C4-2B (cell line): ENCODE data around the gene CACHD1.

Experiments
- H3K27ac ChIP-seq: fragments of 450-650 bp; 2 replicates; pipeline ENCODE4 v1.5.1; 2017
- ZFX ChIP-seq: fragments of 450-650 bp; IDR thresholded peaks from 2 replicates; pipeline ENCODE4 v1.6.1; 2017
- TF ChIP-seq, protein P1 (sequence below): fragments of 450-650 bp; conservative IDR thresholded peaks from 2 replicates; pipeline ENCODE4 v1.5.1; 2017; ENCODE audit warnings: mild to moderate bottlenecking

Gene CACHD1

DNA sequence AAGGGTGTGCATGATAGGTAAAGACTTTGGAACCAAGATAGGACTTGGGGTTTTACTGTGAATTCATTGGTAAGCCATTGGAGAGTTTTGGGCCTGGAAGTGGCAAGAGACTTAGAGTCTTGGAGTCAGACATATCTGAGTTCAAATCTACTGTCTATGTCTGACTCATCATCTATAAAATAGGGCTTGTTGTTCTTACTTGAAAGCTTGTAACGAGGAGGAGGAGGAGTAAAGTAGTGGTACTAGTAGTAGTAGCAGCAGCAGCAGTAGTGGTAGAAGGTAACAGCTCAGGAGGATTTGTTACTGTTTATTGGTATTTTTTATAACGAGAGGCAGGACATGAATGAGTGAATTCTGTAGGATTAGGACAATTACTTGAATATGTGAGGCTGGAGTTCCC is 62.7 kb downstream of the CACHD1 start:
- no peak for TF ChIP-seq ZFX
- TF ChIP-seq, protein P1, sequence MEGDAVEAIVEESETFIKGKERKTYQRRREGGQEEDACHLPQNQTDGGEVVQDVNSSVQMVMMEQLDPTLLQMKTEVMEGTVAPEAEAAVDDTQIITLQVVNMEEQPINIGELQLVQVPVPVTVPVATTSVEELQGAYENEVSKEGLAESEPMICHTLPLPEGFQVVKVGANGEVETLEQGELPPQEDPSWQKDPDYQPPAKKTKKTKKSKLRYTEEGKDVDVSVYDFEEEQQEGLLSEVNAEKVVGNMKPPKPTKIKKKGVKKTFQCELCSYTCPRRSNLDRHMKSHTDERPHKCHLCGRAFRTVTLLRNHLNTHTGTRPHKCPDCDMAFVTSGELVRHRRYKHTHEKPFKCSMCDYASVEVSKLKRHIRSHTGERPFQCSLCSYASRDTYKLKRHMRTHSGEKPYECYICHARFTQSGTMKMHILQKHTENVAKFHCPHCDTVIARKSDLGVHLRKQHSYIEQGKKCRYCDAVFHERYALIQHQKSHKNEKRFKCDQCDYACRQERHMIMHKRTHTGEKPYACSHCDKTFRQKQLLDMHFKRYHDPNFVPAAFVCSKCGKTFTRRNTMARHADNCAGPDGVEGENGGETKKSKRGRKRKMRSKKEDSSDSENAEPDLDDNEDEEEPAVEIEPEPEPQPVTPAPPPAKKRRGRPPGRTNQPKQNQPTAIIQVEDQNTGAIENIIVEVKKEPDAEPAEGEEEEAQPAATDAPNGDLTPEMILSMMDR: no peak
- peak overlapping the region; percentile 15; the same call in 1 of the 2 replicates for H3K27ac ChIP-seq

DNA sequence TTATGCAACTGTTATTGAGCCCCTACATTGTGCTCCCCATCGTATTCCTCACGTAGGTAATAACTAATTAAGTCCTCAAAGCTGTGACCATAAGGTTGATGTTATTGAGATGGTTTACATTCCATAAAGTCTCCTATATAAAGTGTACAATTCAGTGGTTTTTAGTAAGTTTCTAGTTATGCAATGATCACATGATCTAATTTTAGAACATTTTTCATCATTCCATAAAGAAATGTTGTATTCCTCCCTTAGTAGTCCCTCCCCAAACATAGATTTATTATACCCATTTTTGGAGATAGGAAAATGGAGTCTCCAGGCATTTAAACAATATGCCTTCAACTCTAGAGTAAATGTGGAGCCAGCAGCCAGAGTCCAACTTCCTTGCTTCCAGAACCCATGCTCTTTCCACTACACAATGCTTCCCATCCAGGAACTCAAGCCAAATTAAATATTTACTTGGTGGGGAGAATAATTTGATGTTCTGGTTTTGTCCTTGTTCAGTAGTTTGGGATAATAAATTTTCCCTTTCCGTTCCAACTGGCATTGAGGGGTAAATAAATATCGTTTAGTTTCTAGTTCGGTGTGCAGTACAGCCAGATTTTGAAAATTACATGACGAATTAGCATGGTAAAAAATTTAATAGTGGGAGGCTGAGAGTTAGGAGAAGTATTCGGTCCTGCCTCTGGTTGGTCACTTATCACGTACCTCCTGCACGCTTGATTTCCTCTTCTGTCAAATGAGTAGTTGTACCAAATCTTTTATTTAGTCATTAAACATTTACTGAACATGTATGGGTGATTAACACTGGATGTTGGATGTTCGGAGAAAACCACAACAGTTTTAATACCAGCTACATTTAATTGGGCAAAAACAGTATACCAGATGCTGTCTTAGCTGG is 66.3 kb downstream of the CACHD1 start:
- TF ChIP-seq ZFX: no peak
- TF ChIP-seq, protein P1: no peak
- H3K27ac ChIP-seq: peak overlapping the region; percentile 70; the same call in 1 of the 2 replicates

DNA sequence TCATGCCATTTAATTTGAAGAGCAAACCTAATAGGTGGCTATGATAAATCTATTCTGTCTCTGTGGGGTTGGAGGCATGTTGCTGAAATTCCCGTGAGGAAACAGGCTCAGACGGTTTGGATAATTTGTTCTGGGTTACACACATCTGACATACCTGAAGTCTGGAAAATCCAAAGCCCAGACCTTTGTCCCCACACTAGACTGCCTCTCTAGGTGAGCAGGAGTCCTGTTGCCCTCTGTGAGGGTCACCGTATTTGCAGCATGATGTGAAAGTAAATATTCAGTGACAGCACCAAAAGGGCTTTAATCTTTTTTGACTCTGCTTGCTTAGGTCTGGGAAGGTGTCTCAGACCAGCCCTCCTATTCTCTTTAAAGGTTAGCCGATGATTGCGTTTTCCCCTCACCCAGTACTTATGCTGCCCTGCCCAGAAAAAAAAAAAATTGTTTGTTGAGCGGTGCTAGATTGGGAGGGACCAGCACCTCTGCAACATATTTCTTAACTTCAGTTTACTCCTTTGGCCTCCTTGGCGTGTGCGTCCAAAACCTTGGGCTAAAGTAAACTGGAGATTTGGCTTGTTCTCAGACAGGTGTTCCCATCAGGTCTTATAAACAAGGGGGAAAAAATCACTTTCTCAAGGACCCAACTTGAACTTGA is 67.0 kb downstream of the CACHD1 start:
- H3K27ac ChIP-seq: peak overlapping the region; percentile 70; the same call in 1 of the 2 replicates

DNA sequence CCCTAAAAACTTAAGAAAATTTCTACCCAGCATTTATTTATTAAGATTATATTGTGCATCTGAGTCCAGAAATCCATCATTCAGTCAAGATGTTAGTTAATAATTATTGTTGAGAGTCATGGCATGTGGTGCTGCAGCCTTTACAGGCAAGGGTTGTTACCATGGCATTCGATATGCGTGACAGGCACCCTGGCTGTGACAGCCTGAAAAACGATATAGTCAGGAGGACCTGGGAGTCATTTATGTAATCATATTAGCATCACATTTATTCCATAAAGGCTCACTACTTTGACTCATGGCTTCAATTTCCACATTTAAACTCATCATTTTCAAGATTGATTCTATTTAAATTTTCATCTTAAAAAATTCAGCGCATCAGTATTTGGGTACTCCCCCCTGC is 68.0 kb downstream of the CACHD1 start:
- TF ChIP-seq, protein P1: no peak
- no peak for TF ChIP-seq ZFX
- H3K27ac ChIP-seq: no peak overlapping the region

More for the DNA sequence above, 67.0 kb downstream of the CACHD1 start:
- TF ChIP-seq, protein P1: no peak
- TF ChIP-seq ZFX: no peak

DNA sequence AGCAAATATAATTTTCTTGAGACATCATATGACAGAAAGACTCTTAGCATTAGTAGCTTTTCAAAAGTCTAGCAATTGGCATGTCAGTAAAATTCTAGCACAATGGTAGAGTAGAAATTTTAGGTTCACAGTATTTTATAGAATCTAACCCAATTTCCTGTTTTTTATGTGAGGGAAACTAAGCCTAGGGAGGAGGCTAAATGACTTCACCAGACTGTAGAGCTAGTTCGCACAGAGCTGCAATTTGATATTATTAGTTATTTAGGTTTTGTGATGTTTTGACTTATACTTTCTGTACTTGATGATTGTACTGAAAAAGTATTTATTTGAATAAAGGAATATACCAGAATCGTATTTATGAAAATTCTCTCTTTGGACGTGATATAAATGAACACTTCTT is 68.5 kb downstream of the CACHD1 start:
- H3K27ac ChIP-seq: no peak overlapping the region
- TF ChIP-seq, protein P1: no peak
- TF ChIP-seq ZFX: no peak

DNA sequence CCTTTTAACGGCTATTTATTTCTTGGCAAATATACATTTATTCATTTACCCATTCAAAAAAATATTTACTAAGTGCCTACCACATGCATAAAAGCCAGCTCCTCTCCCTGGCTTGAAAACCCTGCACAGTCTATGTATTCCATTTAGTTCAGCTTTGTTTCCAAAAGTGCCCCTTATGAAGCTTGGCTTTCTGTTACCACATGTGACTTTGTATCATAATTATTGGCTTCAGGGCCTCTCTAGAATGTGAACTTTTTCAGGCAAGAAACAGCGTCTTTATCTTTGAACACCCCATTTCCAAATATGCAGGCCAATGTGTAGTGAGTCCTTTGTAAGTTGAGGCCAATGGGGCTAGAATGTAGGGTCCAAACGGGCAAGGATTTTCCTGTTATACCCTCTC is 69.4 kb downstream of the CACHD1 start:
- no peak overlapping the region for H3K27ac ChIP-seq

More for the DNA sequence above, 69.4 kb downstream of the CACHD1 start:
- TF ChIP-seq ZFX: no peak
- TF ChIP-seq, protein P1: no peak
